ENCODE data around the gene SOX30. TPM values are rescaled to one million over a fixed set of nuclear protein-coding genes. Genes with fewer than 3 reads are reported as not detected.
A peak's percentile ranks its signal among the peaks of the same experiment; 100 is the strongest.
"Not testable (repeated sequence)": the region's sequence is repeated elsewhere in the genome, so short reads cannot be mapped to it uniquely, and the experiment has no call there.

Gene SOX30
- total RNA-seq, 1 donor from 2014 or later = 0.15 TPM

GRCh38 chr5:157679801-157680200 lies 27.6 kb upstream of the SOX30 start:
- Mint-ChIP-seq H3K4me3 (ENCODE audit: unreplicated experiment) (no peak overlapping the region), H3K27ac (ENCODE audit: unreplicated experiment) (no peak overlapping the region), H3K9me3 (ENCODE audit: unreplicated experiment) (no peaks in the 10 kb centered on the region), H3K36me3 (ENCODE audit: low read depth, unreplicated experiment) (no peaks in the 10 kb centered on the region), H3K4me1 (ENCODE audit: unreplicated experiment) (no peaks in the 10 kb centered on the region), H3K27me3 (ENCODE audit: unreplicated experiment) (no peaks in the 10 kb centered on the region)
- no peak for DNase-seq (ENCODE audit: low spot score)
- TF ChIP-seq CTCF (IDR thresholded peaks at IDR 0.05; ENCODE audit: unreplicated experiment) = no peak

- Mint-ChIP-seq H3K27ac (ENCODE audit: unreplicated experiment) (no peak overlapping the region), H3K9me3 (ENCODE audit: unreplicated experiment) (no peaks in the 10 kb centered on the region), H3K4me1 (ENCODE audit: unreplicated experiment) (no peaks in the 10 kb centered on the region), H3K4me3 (ENCODE audit: unreplicated experiment) (no peak overlapping the region), H3K36me3 (ENCODE audit: low read depth, unreplicated experiment) (no peaks in the 10 kb centered on the region), H3K27me3 (ENCODE audit: unreplicated experiment) (no peaks in the 10 kb centered on the region)
- DNase-seq (ENCODE audit: low spot score) = no peak
- TF ChIP-seq CTCF (IDR thresholded peaks at IDR 0.05; ENCODE audit: unreplicated experiment) = no peak
Observed at GRCh38 chr5:157677931-157678330, 25.7 kb upstream of the SOX30 start.

- not testable (repeated sequence) for H3K27ac Mint-ChIP-seq (ENCODE audit: unreplicated experiment); H3K36me3 Mint-ChIP-seq (ENCODE audit: low read depth, unreplicated experiment); H3K9me3 Mint-ChIP-seq (ENCODE audit: unreplicated experiment); DNase-seq (ENCODE audit: low spot score); H3K4me3 Mint-ChIP-seq (ENCODE audit: unreplicated experiment)
- Mint-ChIP-seq H3K4me1 (ENCODE audit: unreplicated experiment) (peaks cover 11% of the 10 kb centered on the region), H3K27me3 (ENCODE audit: unreplicated experiment) (peaks cover 12% of the 10 kb centered on the region)
Observed at GRCh38 chr5:157674351-157674750, 22.1 kb upstream of the SOX30 start.

- Mint-ChIP-seq H3K9me3 (ENCODE audit: unreplicated experiment) (no peaks in the 10 kb centered on the region), H3K4me3 (ENCODE audit: unreplicated experiment) (no peak overlapping the region), H3K4me1 (ENCODE audit: unreplicated experiment) (peaks cover 11% of the 10 kb centered on the region), H3K36me3 (ENCODE audit: low read depth, unreplicated experiment) (no peaks in the 10 kb centered on the region), H3K27ac (ENCODE audit: unreplicated experiment) (no peak overlapping the region), H3K27me3 (ENCODE audit: unreplicated experiment) (peaks cover 15% of the 10 kb centered on the region)
- TF ChIP-seq CTCF (IDR thresholded peaks at IDR 0.05; ENCODE audit: unreplicated experiment) = no peak
- no peak for DNase-seq (ENCODE audit: low spot score)
Observed at GRCh38 chr5:157672976-157673375, 20.7 kb upstream of the SOX30 start.

GRCh38 chr5:157671592-157672330 lies 19.5 kb upstream of the SOX30 start:
- no peak for TF ChIP-seq CTCF (IDR thresholded peaks at IDR 0.05; ENCODE audit: unreplicated experiment)
- Mint-ChIP-seq H3K4me3 (ENCODE audit: unreplicated experiment) (peak overlapping the region; percentile 95), H3K9me3 (ENCODE audit: unreplicated experiment) (no peaks in the 10 kb centered on the region), H3K36me3 (ENCODE audit: low read depth, unreplicated experiment) (no peaks in the 10 kb centered on the region), H3K27ac (ENCODE audit: unreplicated experiment) (peak overlapping the region; percentile 92), H3K4me1 (ENCODE audit: unreplicated experiment) (peaks cover 11% of the 10 kb centered on the region), H3K27me3 (ENCODE audit: unreplicated experiment) (peaks cover 15% of the 10 kb centered on the region)
- no peak for DNase-seq (ENCODE audit: low spot score)

Measured in endothelial cell (in vitro differentiated cells).